ENCODE measurements around the gene MOB2.
"Not testable (repeated sequence)": the region's sequence is repeated elsewhere in the genome, so short reads cannot be mapped to it uniquely, and the experiment has no call there.

Gene MOB2

GRCh38 chr11:1513326-1514296 is 27.0 kb upstream of the MOB2 start:
- Histone ChIP-seq H3K9me3 (ENCODE audit: insufficient read depth, low read depth, low read length) (no peaks in the 10 kb centered on the region), H3K4me1 (ENCODE audit: insufficient read depth, low read length, poor library complexity, severe bottlenecking) (no peaks in the 10 kb centered on the region), H3K27me3 (ENCODE audit: insufficient read depth, low read length, poor library complexity, severe bottlenecking) (no peaks in the 10 kb centered on the region), H3K4me2 (ENCODE audit: low read depth, low read length, poor library complexity, severe bottlenecking) (no peak overlapping the region), H4K20me1 (ENCODE audit: insufficient read depth, low read length, poor library complexity, severe bottlenecking) (peaks cover 25% of the 10 kb centered on the region), H3K4me3 (ENCODE audit: low read length, poor library complexity, severe bottlenecking) (no peak overlapping the region), H3K9me2 (replicated peaks; ENCODE audit: low read depth, low read length) (no peaks in the 10 kb centered on the region), H3K9ac (ENCODE audit: low read depth, low read length, poor library complexity, severe bottlenecking) (no peak overlapping the region), H2AFZ (ENCODE audit: low read length) (no peak overlapping the region), H3K36me3 (ENCODE audit: insufficient read depth, low read length) (no peaks in the 10 kb centered on the region), H3F3A (ENCODE audit: low read depth) (no peaks in the 10 kb centered on the region), H3K79me2 (ENCODE audit: insufficient read depth, low read length) (peaks cover 39% of the 10 kb centered on the region; the same call in 1 of the 2 replicates)
- TF ChIP-seq EZH2phosphoT487 (IDR thresholded peaks at IDR 0.05; ENCODE audit: borderline replicate concordance) (no peak), CTCF (conservative IDR thresholded peaks at IDR 0.05; ENCODE audit: low read length) (no peak)

GRCh38 chr11:1512531-1513258 is 26.1 kb upstream of the MOB2 start:
- not testable (repeated sequence) for H3K9me2 ChIP-seq (replicated peaks; ENCODE audit: low read depth, low read length); H3K9me3 ChIP-seq (ENCODE audit: insufficient read depth, low read depth, low read length); H3K9ac ChIP-seq (ENCODE audit: low read depth, low read length, poor library complexity, severe bottlenecking); H3K4me1 ChIP-seq (ENCODE audit: insufficient read depth, low read length, poor library complexity, severe bottlenecking); H3F3A ChIP-seq (ENCODE audit: low read depth); H3K4me2 ChIP-seq (ENCODE audit: low read depth, low read length, poor library complexity, severe bottlenecking); H3K4me3 ChIP-seq (ENCODE audit: low read length, poor library complexity, severe bottlenecking); H2AFZ ChIP-seq (ENCODE audit: low read length); H3K36me3 ChIP-seq (ENCODE audit: insufficient read depth, low read length); H3K27me3 ChIP-seq (ENCODE audit: insufficient read depth, low read length, poor library complexity, severe bottlenecking)
- peaks cover 43% of the 10 kb centered on the region; the same call in 1 of the 2 replicates for H3K79me2 ChIP-seq (ENCODE audit: insufficient read depth, low read length)
- peaks cover 26% of the 10 kb centered on the region for H4K20me1 ChIP-seq (ENCODE audit: insufficient read depth, low read length, poor library complexity, severe bottlenecking)

GRCh38 chr11:1511937-1512496 is 25.4 kb upstream of the MOB2 start:
- peaks cover 50% of the 10 kb centered on the region; the same call in 1 of the 2 replicates for H3K79me2 ChIP-seq (ENCODE audit: insufficient read depth, low read length)
- TF ChIP-seq CTCF (conservative IDR thresholded peaks at IDR 0.05; ENCODE audit: low read length) (no peak), EZH2phosphoT487 (IDR thresholded peaks at IDR 0.05; ENCODE audit: borderline replicate concordance) (no peak)
- H3K9me3 ChIP-seq (ENCODE audit: insufficient read depth, low read depth, low read length) = no peaks in the 10 kb centered on the region
- no peak overlapping the region for H3K4me3 ChIP-seq (ENCODE audit: low read length, poor library complexity, severe bottlenecking)
- no peaks in the 10 kb centered on the region for H3K9me2 ChIP-seq (replicated peaks; ENCODE audit: low read depth, low read length)
- peaks cover 32% of the 10 kb centered on the region for H4K20me1 ChIP-seq (ENCODE audit: insufficient read depth, low read length, poor library complexity, severe bottlenecking)
- H3K36me3 ChIP-seq (ENCODE audit: insufficient read depth, low read length) = no peaks in the 10 kb centered on the region
- H2AFZ ChIP-seq (ENCODE audit: low read length) = no peak overlapping the region
- no peaks in the 10 kb centered on the region for H3K27me3 ChIP-seq (ENCODE audit: insufficient read depth, low read length, poor library complexity, severe bottlenecking)
- no peak overlapping the region for H3K4me2 ChIP-seq (ENCODE audit: low read depth, low read length, poor library complexity, severe bottlenecking)
- no peak overlapping the region for H3K9ac ChIP-seq (ENCODE audit: low read depth, low read length, poor library complexity, severe bottlenecking)
- no peaks in the 10 kb centered on the region for H3F3A ChIP-seq (ENCODE audit: low read depth)
- H3K4me1 ChIP-seq (ENCODE audit: insufficient read depth, low read length, poor library complexity, severe bottlenecking) = peaks cover 8% of the 10 kb centered on the region
